ENCODE results near the gene LMO1. TPM values are rescaled to one million over a fixed set of nuclear protein-coding genes. Genes with fewer than 3 reads are reported as not detected.

Gene LMO1
- total RNA-seq, 1 donor from 2014 or later = 3.6 TPM

GRCh38 chr11:8233691-8234424 lies 29.8 kb downstream of the LMO1 start:
- ATAC-seq (peak; percentile 47), DNase-seq (ENCODE audit: missing footprints) (no peak)
- intact Hi-C loops (cut with DNase I) = no loop called here

DNA sequence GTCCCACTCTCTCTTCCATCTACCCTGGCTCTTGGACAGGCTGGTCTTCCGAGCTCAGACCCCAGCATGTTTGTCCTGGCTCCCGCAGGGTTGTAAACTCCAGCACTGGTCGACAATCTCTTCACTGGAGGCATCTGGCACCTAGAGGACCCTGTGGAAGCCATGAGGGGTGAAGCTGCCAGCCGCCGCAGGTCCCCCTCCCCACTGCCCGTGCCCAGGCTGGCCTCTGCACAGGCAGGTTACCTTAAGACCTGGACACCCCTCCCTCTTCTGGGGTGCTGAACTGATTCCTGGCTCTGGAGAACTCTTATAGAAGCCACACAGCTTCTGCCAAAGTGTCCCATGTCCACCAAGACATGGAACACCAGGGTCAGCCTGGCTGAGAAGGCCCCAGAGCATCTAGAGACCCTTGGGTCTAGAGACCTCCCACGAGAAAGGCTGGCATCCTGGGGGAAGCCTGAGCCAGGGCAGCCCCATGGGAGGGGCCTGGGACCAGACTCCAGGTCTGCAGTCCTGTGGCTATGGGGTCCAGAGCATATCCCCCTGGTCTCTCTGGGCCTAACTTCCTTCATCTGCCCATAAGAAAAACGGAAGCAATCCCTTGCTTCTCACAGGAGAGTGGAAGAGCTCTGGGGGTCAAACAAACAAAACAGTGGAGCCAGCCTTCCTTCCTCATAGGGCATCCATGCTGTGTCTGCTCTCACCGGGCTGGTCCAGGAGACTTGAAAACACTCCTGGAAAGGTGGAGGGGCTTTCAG lies 30.6 kb downstream of the LMO1 start:
- no peak for DNase-seq (ENCODE audit: missing footprints)
- no peak for ATAC-seq

DNA sequence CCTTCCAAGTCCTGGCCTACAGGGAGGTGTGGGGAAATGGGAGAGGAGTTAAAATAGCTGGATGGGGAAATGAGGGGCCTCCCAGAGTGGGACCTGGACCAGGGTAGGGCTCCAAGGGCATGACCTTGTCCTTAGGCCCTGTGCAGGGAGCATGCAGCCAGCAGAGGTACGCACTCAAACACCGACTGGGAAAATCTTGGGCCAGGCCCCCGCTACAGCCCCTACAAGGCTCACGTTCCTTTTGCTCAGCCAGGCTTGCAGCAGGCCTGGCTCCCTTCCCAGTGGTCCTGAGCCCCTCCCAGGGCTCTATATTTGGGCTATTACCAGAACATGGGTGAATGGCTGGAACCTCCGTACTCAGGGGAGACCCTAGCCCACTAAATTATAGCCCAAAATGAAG lies 31.3 kb downstream of the LMO1 start:
- no peak for DNase-seq (ENCODE audit: missing footprints)
- ATAC-seq = no peak
- intact Hi-C loops (cut with DNase I) = no loop called here

More for the DNA sequence above, 30.6 kb downstream of the LMO1 start:
- intact Hi-C loops (cut with DNase I) = no loop called here

- intact Hi-C loops (cut with DNase I) = no loop called here
- no peak for ATAC-seq
- no peak for DNase-seq (ENCODE audit: missing footprints)
These were observed 31.7 kb downstream of the LMO1 start for GRCh38 chr11:8231979-8232378.

DNA sequence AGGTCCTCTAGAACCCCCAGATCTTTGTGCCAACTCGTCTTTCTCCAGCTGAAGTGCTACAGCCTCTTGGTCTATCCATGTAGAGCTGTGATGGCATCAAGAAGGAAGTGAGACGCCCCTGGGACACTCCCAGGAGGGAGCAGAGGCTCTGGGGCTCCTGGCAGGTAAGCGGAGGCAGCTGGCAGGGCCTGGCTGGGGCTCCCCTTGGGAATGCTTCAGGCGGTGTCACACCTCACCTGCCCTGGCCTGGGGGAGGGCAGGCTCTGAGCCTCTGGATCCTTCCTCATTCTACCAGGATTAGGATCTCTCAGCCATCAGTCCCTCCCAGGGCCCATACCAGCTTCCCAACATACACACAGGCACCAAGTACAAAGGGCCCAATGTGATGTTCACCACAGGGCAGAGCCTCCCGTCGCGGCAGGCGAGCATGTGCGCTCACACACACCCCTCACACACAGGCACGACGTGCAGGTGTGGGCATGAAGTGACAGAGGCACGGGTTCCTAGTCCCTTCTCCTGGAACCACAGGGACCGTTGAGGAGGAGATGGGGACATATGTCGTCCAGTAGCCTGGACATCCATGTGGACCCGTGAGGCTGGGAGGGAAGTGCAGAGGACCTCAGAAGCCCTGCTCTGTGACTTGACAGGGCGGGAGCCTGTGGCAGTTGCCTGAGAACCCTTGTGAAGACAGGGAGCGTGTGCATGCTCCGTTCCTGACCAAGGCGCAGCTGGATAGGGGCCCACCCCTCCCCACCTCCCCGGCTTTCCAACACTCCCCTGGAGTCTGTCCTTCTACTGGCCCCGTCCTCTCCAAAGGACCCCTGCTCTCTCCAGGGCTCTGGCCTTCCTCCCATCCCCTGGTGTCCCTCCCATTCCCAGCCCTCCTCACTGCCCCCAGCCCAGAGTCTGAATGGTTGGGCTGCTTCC lies 32.5 kb downstream of the LMO1 start:
- ATAC-seq (no peak), DNase-seq (ENCODE audit: missing footprints) (no peak)
- intact Hi-C loops (cut with DNase I) = no loop called here

DNA sequence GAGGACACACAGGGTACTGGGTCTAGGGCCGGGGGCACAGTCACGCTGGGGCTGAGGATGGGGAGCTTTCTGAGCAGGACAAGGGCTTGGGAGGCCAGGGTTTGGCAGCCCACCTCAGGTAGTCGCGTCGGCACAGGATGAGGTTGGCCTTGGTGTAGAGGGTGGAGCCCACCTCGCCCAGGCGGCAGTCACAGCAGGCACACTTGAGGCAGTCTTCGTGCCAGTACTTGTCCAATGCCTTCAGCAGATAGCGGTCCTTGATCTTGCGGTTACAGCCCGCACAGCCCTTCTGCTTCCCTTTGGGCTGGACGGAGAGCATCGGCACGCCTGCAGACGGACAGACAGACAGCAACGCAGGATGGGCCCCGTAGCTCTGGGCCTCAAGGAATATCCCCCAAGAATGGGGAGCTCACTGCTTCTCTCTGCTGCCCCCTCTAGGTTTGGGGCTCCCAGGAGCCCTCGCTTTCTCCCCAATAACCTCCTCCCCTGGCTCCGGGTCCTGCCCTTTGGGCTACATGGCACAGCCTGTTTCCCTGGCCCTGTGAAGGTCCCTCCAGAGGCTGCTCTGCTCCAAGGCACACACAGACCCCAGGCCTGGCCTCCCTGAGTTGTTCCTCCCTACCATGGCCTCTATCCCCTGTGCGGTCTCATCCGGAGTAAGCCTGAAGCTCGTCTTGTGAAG lies 33.4 kb downstream of the LMO1 start:
- DNase-seq (ENCODE audit: missing footprints) (no peak), ATAC-seq (no peak)
- intact Hi-C loops (cut with DNase I) = no loop called here

DNA sequence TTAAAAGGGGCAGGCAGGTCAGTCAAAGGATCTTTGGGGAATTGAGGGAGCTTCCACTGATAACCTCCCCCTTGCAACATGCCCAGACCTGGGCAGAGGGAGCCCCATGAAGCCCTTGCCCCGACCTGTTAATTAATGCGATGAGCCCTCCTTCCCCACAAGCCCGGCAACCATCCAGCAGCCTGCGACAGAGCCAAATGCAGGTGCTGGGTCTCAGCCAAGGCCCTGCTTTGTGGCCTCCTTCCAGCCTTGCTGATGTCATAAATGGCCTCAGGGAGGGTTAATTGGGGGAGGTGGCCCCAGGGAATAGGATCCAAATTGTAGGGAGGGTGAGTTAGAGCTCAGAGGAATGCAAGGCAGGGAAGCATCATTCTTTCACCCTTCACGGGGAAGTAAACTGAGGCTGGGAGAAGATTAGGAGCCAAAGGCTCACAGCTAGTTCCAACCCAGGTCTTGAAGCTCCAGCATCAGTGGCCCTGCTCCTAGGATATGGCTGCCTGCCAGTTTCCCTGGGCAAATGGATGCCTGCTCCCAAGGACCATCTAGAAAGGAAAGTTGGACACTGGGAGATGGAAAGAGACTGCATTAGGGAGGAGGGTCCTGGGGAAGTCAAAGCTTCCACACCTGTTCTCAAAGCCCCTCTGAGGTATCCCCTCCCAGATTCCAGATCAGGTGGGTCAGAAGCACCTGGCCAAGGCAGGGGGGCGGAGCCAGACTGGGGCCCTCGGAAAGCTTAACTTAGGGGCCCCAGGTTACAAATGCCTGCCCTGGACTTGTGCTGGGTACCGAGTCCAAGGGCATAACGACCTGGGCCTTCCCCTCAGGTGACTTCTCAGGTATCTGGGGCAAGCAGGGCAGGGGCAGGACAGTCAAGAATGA lies 34.1 kb downstream of the LMO1 start:
- intact Hi-C loops (cut with DNase I) = loop anchor here (10.0 kb wide), 1 partner anchor 85 kb away; no protein-coding TSS in a partner anchor
- no peak for ATAC-seq

DNA sequence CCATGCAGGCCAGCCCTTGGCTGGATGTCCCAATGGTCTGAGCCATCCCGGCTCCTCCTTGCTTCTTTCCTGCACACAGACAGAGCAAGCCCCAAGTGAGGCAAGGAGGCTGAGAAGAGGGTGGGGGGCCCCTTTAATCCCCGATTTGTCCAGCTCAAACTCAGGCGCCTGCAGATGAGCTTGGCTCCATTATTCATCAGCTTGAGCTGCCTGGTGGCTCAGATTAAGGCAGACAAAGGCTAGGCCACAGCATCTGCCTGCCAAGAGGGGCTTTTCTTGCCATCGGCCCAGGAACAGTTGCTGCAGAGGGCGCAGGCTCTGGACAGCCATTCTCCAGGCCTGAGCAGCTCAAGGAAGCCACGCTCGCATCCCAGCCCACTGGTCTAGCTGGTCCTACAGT lies 35.4 kb downstream of the LMO1 start:
- DNase-seq (ENCODE audit: missing footprints) = no peak
- ATAC-seq = no peak
- intact Hi-C loops (cut with DNase I) = loop anchor here (10.0 kb wide), 1 partner anchor 87 kb away; no protein-coding TSS in a partner anchor

More for the DNA sequence above, 34.1 kb downstream of the LMO1 start:
- DNase-seq (ENCODE audit: missing footprints) = no peak

- intact Hi-C loops (cut with DNase I) = loop anchor here (10.0 kb wide), 1 partner anchor 87 kb away; no protein-coding TSS in a partner anchor
- no peak for ATAC-seq
- DNase-seq (ENCODE audit: missing footprints) = no peak
These were observed 36.2 kb downstream of the LMO1 start for GRCh38 chr11:8227156-8228152.

DNA sequence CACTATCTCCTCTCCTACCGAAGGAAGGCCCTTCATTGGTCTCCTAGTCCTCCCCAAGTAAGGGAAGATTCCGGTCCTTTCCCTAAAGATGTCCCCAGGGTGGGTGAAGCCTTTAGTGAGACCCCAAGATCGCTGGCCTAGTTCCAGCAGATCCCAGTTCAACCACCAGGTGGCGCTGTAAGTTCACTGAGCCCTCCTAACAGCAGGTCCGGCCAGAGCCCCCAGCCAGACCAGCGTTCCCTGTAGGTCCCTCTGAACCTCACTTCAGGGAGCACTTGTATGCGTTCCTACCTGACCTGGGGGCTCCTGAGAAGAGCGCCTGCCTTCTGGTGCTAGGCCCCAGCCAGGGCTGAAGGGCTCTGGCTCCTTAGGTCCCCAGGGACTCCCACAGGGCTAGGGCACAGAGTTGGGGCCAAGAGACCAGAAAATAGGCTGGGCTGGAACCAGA lies 38.1 kb downstream of the LMO1 start:
- intact Hi-C loops (cut with DNase I) = loop anchor here (1.0 to 10.0 kb wide), 3 partner anchors 38 to 341 kb away; partner anchors contain the start of gene LMO1
- ATAC-seq = peak; percentile 47
- peak; percentile 79 for DNase-seq (ENCODE audit: missing footprints)

DNA sequence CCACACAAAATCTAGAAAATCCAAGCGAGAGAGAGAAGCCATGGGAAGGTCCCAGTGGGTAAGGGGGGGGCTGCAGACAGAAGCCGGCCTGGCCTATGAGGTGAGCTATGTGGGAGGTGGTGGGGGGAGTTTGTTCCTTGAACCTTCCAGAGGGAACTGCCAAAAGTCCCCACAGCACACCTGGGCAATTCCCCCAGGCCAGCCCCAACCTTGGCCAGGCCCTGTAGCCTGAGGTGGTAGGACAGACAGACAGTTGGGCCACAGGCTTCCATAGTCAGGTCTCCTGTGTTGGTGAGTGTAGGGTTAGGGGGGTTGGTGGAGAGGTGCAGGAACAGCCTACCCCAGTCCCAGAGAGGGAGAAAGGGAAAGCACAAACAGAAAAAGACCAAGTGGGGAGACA lies 39.0 kb downstream of the LMO1 start:
- ATAC-seq (no peak), DNase-seq (ENCODE audit: missing footprints) (no peak)
- intact Hi-C loops (cut with DNase I) = loop anchor here (1.0 to 10.0 kb wide), 3 partner anchors 39 to 342 kb away; partner anchors contain the start of gene LMO1

DNA sequence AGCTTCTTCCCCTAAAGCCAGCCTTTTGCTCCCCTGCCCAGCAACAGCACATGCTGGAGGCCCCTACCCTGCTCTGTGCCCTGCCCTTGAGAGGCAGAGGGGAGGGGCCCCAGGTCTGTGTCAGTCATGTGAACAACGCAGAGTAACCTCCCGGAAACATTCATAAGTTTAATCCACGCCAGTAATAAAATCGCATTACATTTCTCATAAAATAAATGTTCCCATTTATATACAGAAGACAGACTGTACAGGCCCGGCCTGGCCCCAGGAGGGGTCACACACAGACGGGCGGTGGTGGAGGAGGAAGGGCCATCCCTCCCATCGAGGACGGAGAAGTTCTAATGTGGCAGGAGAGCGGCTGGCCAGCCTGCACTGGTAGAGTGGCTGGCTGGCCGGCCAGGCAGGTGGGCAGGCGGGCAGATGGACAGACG lies 39.5 kb downstream of the LMO1 start:
- ATAC-seq (no peak), DNase-seq (ENCODE audit: missing footprints) (no peak)
- intact Hi-C loops (cut with DNase I) = loop anchor here (10.0 kb wide), 1 partner anchor 91 kb away; no protein-coding TSS in a partner anchor

DNA sequence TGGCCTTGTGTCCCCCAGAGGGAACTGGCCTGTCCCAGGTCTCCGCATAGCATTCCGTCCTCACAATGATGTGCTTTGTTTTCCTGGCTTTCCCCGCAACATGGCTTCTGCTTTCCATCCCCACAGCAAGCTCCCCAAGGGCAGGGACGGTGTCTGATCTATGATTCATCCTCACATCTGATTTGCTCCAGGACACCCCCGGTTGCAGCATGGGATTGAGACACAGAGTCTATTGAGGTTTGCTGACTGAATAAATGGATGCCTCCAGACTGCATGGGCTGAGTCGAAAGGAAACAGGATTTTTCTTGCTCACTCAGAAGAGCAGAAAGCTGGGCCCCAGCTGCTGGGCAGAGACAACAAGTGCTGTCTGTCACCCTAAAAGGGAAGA lies 40.2 kb downstream of the LMO1 start:
- intact Hi-C loops (cut with DNase I) = loop anchor here (10.0 kb wide), 1 partner anchor 91 kb away; no protein-coding TSS in a partner anchor
- DNase-seq (ENCODE audit: missing footprints) = no peak

GRCh38 chr11:8222820-8223512 lies 40.7 kb downstream of the LMO1 start:
- intact Hi-C loops (cut with DNase I) = loop anchor here (10.0 kb wide), 1 partner anchor 92 kb away; no protein-coding TSS in a partner anchor
- ATAC-seq (no peak), DNase-seq (ENCODE audit: missing footprints) (no peak)

More for the DNA sequence above, 40.2 kb downstream of the LMO1 start:
- ATAC-seq = no peak

DNA sequence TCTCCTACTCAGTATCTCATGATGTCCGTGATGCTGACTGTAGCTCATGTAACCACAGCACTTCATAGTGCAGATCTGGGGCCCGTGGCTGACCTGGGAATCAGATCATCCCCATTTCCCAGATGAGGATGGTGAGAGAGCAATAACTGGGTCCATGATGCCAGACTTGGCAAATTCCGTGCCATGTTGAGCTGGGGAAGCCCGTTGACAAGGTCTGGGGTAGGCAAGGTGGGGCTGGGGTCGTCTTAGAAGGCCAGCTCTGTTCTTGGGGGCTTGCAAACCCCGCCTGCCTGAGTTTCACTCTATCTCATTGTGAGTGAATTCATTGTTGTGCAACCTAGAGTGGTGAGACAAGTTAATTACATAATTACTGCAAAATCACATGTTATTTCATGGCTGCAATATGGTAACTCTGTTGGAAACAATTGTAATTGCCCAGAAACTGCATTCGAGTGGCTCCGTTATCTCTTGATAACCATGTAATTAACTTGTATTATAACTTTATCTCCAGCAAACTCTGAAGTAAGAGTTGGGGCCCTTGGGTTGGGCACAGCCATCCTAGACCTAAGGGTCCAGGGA lies 41.7 kb downstream of the LMO1 start:
- ATAC-seq (no peak), DNase-seq (ENCODE audit: missing footprints) (no peak)
- intact Hi-C loops (cut with DNase I) = loop anchor here (10.0 kb wide), 1 partner anchor 93 kb away; no protein-coding TSS in a partner anchor
